Ovary (tissue), 3 donors: Measurements from ENCODE around the gene ENO1.

Source experiments
- EP300 ChIP-seq: sonication (generic); formaldehyde crosslinking; IDR thresholded peaks from one replicate; pipeline ENCODE4 v1.6.1; 2017; ENCODE audit warnings: antibody characterized with exemption
- POLR2A ChIP-seq: fragments of 450-650 bp; IDR thresholded peaks from one replicate; pipeline ENCODE4 v1.6.1; 2017; ENCODE audit warnings: antibody characterized with exemption, mild to moderate bottlenecking, moderate library complexity
- TF ChIP-seq, protein P1 (sequence below), 3 donors: fragments of 450-650 bp in 2 of 3; fragments of 200-600 bp in 1 of 3; IDR thresholded peaks; one replicate each; pipeline versions ENCODE4 v1.5.1 to v1.8.0; 2016 to 2022; ENCODE audit warnings: antibody characterized with exemption in 3 of 3, mild to moderate bottlenecking in 1 of 3
- donor health status: DM: no; HTN: no; CAD: no.

GRCh38 chr1:8812081-8812480 lies 66.4 kb downstream of the ENO1 start:
- TF ChIP-seq, protein P1, sequence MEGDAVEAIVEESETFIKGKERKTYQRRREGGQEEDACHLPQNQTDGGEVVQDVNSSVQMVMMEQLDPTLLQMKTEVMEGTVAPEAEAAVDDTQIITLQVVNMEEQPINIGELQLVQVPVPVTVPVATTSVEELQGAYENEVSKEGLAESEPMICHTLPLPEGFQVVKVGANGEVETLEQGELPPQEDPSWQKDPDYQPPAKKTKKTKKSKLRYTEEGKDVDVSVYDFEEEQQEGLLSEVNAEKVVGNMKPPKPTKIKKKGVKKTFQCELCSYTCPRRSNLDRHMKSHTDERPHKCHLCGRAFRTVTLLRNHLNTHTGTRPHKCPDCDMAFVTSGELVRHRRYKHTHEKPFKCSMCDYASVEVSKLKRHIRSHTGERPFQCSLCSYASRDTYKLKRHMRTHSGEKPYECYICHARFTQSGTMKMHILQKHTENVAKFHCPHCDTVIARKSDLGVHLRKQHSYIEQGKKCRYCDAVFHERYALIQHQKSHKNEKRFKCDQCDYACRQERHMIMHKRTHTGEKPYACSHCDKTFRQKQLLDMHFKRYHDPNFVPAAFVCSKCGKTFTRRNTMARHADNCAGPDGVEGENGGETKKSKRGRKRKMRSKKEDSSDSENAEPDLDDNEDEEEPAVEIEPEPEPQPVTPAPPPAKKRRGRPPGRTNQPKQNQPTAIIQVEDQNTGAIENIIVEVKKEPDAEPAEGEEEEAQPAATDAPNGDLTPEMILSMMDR (IDR thresholded peaks at IDR 0.05) = no peak
- TF ChIP-seq EP300 = no peak
- no peak for TF ChIP-seq POLR2A
